ENCODE data around the gene BRD9.
"Not testable (repeated sequence)": the region's sequence is repeated elsewhere in the genome, so short reads cannot be mapped to it uniquely, and the experiment has no call there.

BRD9 gene

DNA sequence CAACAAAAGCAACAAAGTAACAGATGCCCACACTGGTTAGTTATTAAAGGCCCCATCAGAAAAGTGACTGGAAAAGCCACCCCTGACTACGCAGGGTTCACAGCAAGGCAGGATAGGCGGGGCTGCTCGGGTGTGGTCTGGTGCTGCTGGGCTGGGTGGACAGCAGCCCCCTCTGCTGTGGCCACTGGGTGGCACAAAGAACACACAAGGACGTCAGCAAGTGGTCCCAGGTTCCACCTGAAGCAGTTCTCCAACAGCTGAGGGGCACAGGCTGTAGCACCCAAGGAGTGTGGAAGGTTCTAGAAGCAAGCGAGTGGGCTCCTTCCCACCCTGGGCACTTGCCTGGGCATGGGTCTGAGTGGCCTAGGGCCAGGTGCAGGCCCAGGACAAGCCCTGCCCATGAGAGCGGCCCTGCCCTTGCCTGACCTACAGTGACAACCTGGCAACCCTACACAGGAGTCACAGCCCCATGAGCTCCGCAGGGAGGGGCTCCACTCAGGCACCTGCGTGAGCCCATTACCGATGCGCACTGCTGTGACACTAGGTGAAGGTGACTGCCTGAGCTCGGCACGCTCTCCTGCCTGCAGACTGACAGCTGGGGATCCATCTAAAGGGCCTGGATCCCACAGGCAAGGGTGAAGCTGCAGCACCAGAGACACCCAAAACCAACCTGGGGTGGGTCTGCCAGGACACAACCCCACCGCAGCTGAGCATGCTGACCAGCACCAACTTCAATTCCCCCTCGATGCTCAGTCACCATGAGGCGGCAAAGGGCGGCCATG, 8.1 kb downstream of the BRD9 start:
- FAIRE-seq, result no peak
- no peak for TF ChIP-seq POLR2A (IDR thresholded peaks at IDR 0.05; ENCODE audit: low read depth, low read length)
- no peak for DNase-seq (ENCODE audit: insufficient read length, low spot score)

- FAIRE-seq, result no peak
- no peak for TF ChIP-seq POLR2A (IDR thresholded peaks at IDR 0.05; ENCODE audit: low read depth, low read length)
- DNase-seq (ENCODE audit: insufficient read length, low spot score), result no peak
Observed at GRCh38 chr5:883475-884181, 9.0 kb downstream of the BRD9 start.

- FAIRE-seq, result no peak
- DNase-seq (ENCODE audit: insufficient read length, low spot score), result no peak
- no peak for TF ChIP-seq POLR2A (IDR thresholded peaks at IDR 0.05; ENCODE audit: low read depth, low read length)
Observed at GRCh38 chr5:882253-883183, 10.1 kb downstream of the BRD9 start.

DNA sequence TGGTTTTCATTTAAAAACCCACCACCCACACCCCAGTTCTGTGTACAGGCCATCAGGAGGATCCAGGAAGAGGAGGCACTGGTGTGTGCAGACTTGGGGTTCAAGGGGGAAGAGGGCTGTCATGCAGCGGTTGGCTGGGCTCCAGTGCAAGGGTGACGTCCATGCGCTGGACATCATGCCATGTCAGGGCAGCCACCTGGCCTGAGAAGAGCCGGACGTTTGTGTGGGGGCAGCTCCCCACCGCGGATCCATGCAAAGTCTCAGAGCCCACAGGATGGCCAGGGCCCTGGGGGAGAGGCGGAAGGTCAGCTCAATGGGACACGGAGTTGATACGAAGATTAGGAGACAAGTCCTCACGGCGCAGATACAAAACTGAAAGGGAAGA, 11.1 kb downstream of the BRD9 start:
- DNase-seq (ENCODE audit: insufficient read length, low spot score) (no peak), FAIRE-seq (no peak)
- TF ChIP-seq POLR2A (IDR thresholded peaks at IDR 0.05; ENCODE audit: low read depth, low read length), result no peak

- FAIRE-seq (no peak), DNase-seq (ENCODE audit: insufficient read length, low spot score) (no peak)
- no peak for TF ChIP-seq POLR2A (IDR thresholded peaks at IDR 0.05; ENCODE audit: low read depth, low read length)
Observed at GRCh38 chr5:880816-881550, 11.6 kb downstream of the BRD9 start.

- not testable (repeated sequence) for FAIRE-seq; DNase-seq (ENCODE audit: insufficient read length, low spot score)
Observed at GRCh38 chr5:878677-879076, 13.9 kb downstream of the BRD9 start.

DNA sequence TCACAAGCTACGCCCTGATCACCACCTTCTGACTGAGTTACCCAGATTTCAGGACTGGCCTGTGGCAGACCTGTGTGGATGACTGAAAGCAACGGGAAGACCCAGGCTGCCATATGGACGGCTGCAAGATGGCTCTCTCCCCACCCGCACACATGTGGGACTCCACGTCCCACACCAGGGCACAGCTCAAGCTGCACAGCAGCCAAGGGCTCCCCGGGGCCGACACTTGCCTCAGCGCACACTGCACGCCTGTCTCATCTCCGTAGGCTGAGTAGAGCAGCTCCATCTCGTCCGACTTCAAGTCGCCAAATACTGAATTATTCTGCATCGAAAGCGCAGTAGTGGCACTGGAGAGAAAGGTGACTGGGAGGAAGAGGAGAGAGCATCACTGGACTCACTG, 14.5 kb downstream of the BRD9 start:
- DNase-seq (ENCODE audit: insufficient read length, low spot score) (no peak), FAIRE-seq (no peak)
- no peak for TF ChIP-seq POLR2A (IDR thresholded peaks at IDR 0.05; ENCODE audit: low read depth, low read length)

DNA sequence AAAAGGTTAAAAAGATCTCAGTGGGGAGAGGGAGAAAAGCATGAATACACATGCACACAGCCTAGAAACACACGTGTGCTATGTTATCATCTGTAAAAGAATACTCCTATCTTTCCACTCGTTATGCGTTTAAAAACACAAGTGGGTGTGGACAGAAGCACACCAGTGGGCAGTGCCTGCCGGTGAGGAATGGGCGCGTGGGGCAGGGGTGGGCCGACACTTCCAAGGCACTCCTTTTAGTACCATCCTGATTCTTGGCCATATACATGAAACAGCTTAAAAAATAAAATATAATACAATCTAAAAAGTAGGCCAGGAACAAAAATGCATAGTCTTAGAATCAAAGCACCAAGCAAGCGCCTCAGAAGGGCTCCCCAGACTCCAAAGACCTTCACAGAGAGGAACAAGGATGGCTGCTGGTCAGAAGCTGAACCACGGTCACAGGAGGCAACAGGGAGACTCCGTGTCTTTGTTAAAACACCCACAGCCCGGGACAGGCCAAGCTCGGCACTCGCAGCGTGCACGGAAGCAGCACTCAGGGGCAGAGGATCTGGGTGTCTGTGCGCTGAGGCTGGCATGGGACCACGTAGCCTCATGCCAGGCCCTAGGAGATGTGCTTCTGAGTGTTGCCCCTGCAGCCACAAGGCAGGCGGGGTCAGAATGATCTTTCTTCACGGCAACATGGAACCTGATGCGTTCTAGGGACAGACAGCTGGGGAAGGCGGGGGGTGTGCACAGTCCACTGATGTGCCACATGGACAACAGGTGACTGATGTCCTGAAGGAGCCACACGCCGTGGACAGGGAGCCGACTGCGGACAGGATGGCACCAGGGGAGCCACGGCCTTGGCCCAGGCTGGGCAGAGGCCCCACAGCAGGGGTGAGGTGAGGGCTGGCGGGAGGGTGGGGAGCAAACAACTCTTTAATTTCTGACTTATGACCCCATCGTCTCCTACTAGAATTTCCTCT, 15.9 kb downstream of the BRD9 start:
- FAIRE-seq, result no peak
- no peak for TF ChIP-seq POLR2A (IDR thresholded peaks at IDR 0.05; ENCODE audit: low read depth, low read length)

GRCh38 chr5:875931-876330, 16.7 kb downstream of the BRD9 start:
- no peak for TF ChIP-seq POLR2A (IDR thresholded peaks at IDR 0.05; ENCODE audit: low read depth, low read length)
- FAIRE-seq (no peak), DNase-seq (ENCODE audit: insufficient read length, low spot score) (no peak)

More for the DNA sequence above, 15.9 kb downstream of the BRD9 start:
- DNase-seq (ENCODE audit: insufficient read length, low spot score), result no peak

GRCh38 chr5:873328-873727, 19.3 kb downstream of the BRD9 start:
- no peak for DNase-seq (ENCODE audit: insufficient read length, low spot score)
- no peak for FAIRE-seq
- TF ChIP-seq POLR2A (IDR thresholded peaks at IDR 0.05; ENCODE audit: low read depth, low read length), result no peak

GRCh38 chr5:872301-872700, 20.3 kb downstream of the BRD9 start:
- DNase-seq (ENCODE audit: insufficient read length, low spot score) (no peak), FAIRE-seq (no peak)
- no peak for TF ChIP-seq POLR2A (IDR thresholded peaks at IDR 0.05; ENCODE audit: low read depth, low read length)

- TF ChIP-seq POLR2A (IDR thresholded peaks at IDR 0.05; ENCODE audit: low read depth, low read length), result no peak
- FAIRE-seq, result no peak
- no peak for DNase-seq (ENCODE audit: insufficient read length, low spot score)
Observed at GRCh38 chr5:871596-872298, 20.9 kb downstream of the BRD9 start.

Data from H54 (cell line).